SK-N-SH (cell line): ENCODE data around the gene PLPPR2. TPM values are rescaled to one million over a fixed set of nuclear protein-coding genes. Genes with fewer than 3 reads are reported as not detected.

Experiments used
- CTCF ChIA-PET: fragments of 300-600, 350-600 bp; formaldehyde crosslinking; extraction: SDS; loops from one replicate; lab custom pipeline; 2021; lab: Yijun Ruan, JAX
- POLR2A ChIA-PET: fragments of 350-600 bp; sonication (Branson Sonifier 250); formaldehyde crosslinking; extraction: SDS; loops from one replicate; lab custom pipeline; 2020; ENCODE audit warnings: antibody characterized with exemption, inconsistent platforms; lab: Yijun Ruan, JAX
- DNase-seq: peaks from one replicate; pipeline ENCODE4 v3.0.0; 2012
- H2AFZ ChIP-seq: fragments of 200-600 bp; sonication (generic); 2 replicates; pipeline ENCODE4 v1.8.1; 2016; ENCODE audit warnings: antibody characterized with exemption, mild to moderate bottlenecking, low read depth
- H3F3A ChIP-seq: fragments of 200-600 bp; sonication (generic); replicated peaks from 2 replicates; pipeline ENCODE3; 2016; ENCODE audit warnings: antibody characterized with exemption, mild to moderate bottlenecking; ENCODE audit not compliant: insufficient read depth
- H3K27ac ChIP-seq, 2 experiments: fragments of 200-500 bp in 1 of 2; fragments of 200-600 bp in 1 of 2; sonication (Bioruptor generic) in 1 of 2; sonication (generic), shearing (Covaris generic) in 1 of 2; 2 replicates each; pipeline versions ENCODE4 v1.5.1 to v1.6.1; 2014 to 2016; ENCODE audit warnings: low read depth in 2 of 2, inconsistent platforms in 1 of 2, low read length in 1 of 2, mild to moderate bottlenecking in 1 of 2, mixed read lengths in 1 of 2
- H3K27me3 ChIP-seq: fragments of 200-600 bp; sonication (generic), shearing (Covaris generic); 2 replicates; pipeline ENCODE4 v1.6.1; 2016; ENCODE audit warnings: mixed run types; ENCODE audit not compliant: insufficient read depth
- H3K36me3 ChIP-seq, 2 experiments: fragments of 200-500 bp in 1 of 2; fragments of 200-600 bp in 1 of 2; sonication (Bioruptor generic) in 1 of 2; sonication (generic) in 1 of 2; replicated peaks in 1 of 2; 2 replicates each; pipeline versions ENCODE3 to v1.5.1; 2014 to 2016; ENCODE audit warnings: low read length in 1 of 2, mild to moderate bottlenecking in 1 of 2; ENCODE audit not compliant: insufficient read depth in 2 of 2, control insufficient read depth in 1 of 2
- H3K4me1 ChIP-seq, 2 experiments: fragments of 200-500 bp in 1 of 2; fragments of 200-600 bp in 1 of 2; sonication (Bioruptor generic) in 1 of 2; sonication (generic), shearing (Covaris generic) in 1 of 2; 2 replicates each; pipeline versions ENCODE4 v1.5.1 to v1.6.1; 2014 to 2016; ENCODE audit warnings: low read depth in 1 of 2, low read length in 1 of 2, mixed run types in 1 of 2; ENCODE audit not compliant: insufficient read depth in 2 of 2, control insufficient read depth in 1 of 2
- H3K4me2 ChIP-seq: fragments of 200-600 bp; sonication (generic), shearing (Covaris generic); 2 replicates; pipeline ENCODE4 v1.6.1; 2017; ENCODE audit warnings: mixed run types
- H3K4me3 ChIP-seq, 2 experiments: fragments of 200-500 bp in 1 of 2; fragments of 200-600 bp in 1 of 2; sonication (Bioruptor generic) in 1 of 2; sonication (generic), shearing (Covaris generic) in 1 of 2; 2 replicates each; pipeline versions ENCODE4 v1.5.1 to v1.8.1; 2014 to 2016; ENCODE audit warnings: low read depth in 2 of 2, inconsistent platforms in 1 of 2, low read length in 1 of 2, mild to moderate bottlenecking in 1 of 2, mixed read lengths in 1 of 2, moderate library complexity in 1 of 2
- H3K79me2 ChIP-seq: fragments of 200-600 bp; sonication (generic); 2 replicates; pipeline ENCODE4 v1.8.1; 2017; ENCODE audit warnings: mild to moderate bottlenecking; ENCODE audit not compliant: insufficient read depth
- H3K9ac ChIP-seq: fragments of 200-600 bp; sonication (generic); 2 replicates; pipeline ENCODE4 v1.6.1; 2017; ENCODE audit warnings: mixed run types
- H3K9me2 ChIP-seq: fragments of 200-600 bp; sonication (generic); 2 replicates; pipeline ENCODE4 v1.6.1; 2017; ENCODE audit warnings: mixed run types
- H3K9me3 ChIP-seq: fragments of 200-600 bp; sonication (generic); 2 replicates; pipeline ENCODE4 v1.6.1; 2017; ENCODE audit warnings: mixed run types, mild to moderate bottlenecking, moderate library complexity
- H4K20me1 ChIP-seq: fragments of 200-600 bp; sonication (generic); 2 replicates; pipeline ENCODE4 v1.6.1; 2017; ENCODE audit warnings: mild to moderate bottlenecking, mixed run types; ENCODE audit not compliant: insufficient read depth
- CHD2 ChIP-seq: fragments of 150-350 bp; IDR thresholded peaks from 2 replicates; pipeline ENCODE4 v1.6.1; 2018; ENCODE audit warnings: low read length; ENCODE audit not compliant: partially characterized antibody
- ELF1 ChIP-seq: IDR thresholded peaks from 2 replicates; pipeline ENCODE4 v1.4.0; 2012
- EP300 ChIP-seq, 2 experiments: IDR thresholded peaks; 2 replicates each; pipeline versions ENCODE4 v1.4.0 to v1.6.1; 2012; ENCODE audit warnings: borderline replicate concordance in 1 of 2, low read depth in 1 of 2, low read length in 1 of 2
- FOSL2 ChIP-seq: IDR thresholded peaks from 2 replicates; pipeline ENCODE4 v1.4.0; 2012; ENCODE audit warnings: low read depth, mild to moderate bottlenecking, moderate library complexity, borderline replicate concordance
- FOXJ3 ChIP-seq: sonication (generic); formaldehyde crosslinking; IDR thresholded peaks from 2 replicates; pipeline ENCODE4 v1.5.1; 2020; ENCODE audit warnings: mild to moderate bottlenecking, missing genetic modification reagents
- GABPA ChIP-seq: IDR thresholded peaks from 2 replicates; pipeline ENCODE4 v1.4.0; 2012; ENCODE audit warnings: low read depth, mild to moderate bottlenecking
- GATA2 ChIP-seq: sonication (generic); formaldehyde crosslinking; IDR thresholded peaks from 2 replicates; pipeline ENCODE4 v1.5.0; 2020; ENCODE audit warnings: mild to moderate bottlenecking, missing genetic modification reagents
- JUND ChIP-seq: IDR thresholded peaks from 2 replicates; pipeline ENCODE4 v1.4.0; 2012
- MEF2A ChIP-seq: IDR thresholded peaks from 2 replicates; pipeline ENCODE4 v1.4.0; 2012; ENCODE audit warnings: low read depth, borderline replicate concordance
- MXI1 ChIP-seq: IDR thresholded peaks from 2 replicates; pipeline ENCODE4 v1.6.1; 2012; ENCODE audit warnings: mild to moderate bottlenecking, low read depth, low read length, improper control_type of control experiment
- NFIC ChIP-seq: IDR thresholded peaks from 2 replicates; pipeline ENCODE4 v1.4.0; 2012; ENCODE audit warnings: borderline replicate concordance
- RFX5 ChIP-seq: IDR thresholded peaks from 2 replicates; pipeline ENCODE4 v1.6.1; 2012; ENCODE audit warnings: mild to moderate bottlenecking, improper control_type of control experiment, low read length
- RXRA ChIP-seq: IDR thresholded peaks from 2 replicates; pipeline ENCODE4 v1.4.0; 2012; ENCODE audit warnings: low read depth, mild to moderate bottlenecking, borderline replicate concordance
- SIN3A ChIP-seq: IDR thresholded peaks from 2 replicates; pipeline ENCODE4 v1.6.1; 2012; ENCODE audit warnings: low read depth, mild to moderate bottlenecking, low read length, moderate library complexity, borderline replicate concordance
- SMC3 ChIP-seq: IDR thresholded peaks from 2 replicates; pipeline ENCODE4 v1.6.1; 2012; ENCODE audit warnings: low read depth, low read length, improper control_type of control experiment
- TCF12 ChIP-seq: IDR thresholded peaks from 2 replicates; pipeline ENCODE4 v1.4.0; 2012
- WGBS: methylation state at CpG from one replicate; pipeline ENCODE4 v1.1.6; 2017; ENCODE audit warnings: low lambda C conversion rate; 5-methylcytosine and 5-hydroxymethylcytosine counted together
- polyA plus RNA-seq, 3 experiments: library from polyadenylated mRNA; depleted of rRNA; stranded (reverse); fragments of >200 nt; gene quantifications; 2 replicates each; pipeline ENCODE4 v1.2.3, GENCODE V29; 2012
- TF ChIP-seq, protein P1 (sequence below): fragments of 150-350 bp; IDR thresholded peaks from 2 replicates; pipeline ENCODE4 v1.6.1; 2016; ENCODE audit warnings: mild to moderate bottlenecking, low read depth, low read length
- TF ChIP-seq, protein P2 (sequence below): fragments of 200-600 bp; sonication (generic); IDR thresholded peaks from 2 replicates; pipeline ENCODE4 v1.6.1; 2017; ENCODE audit warnings: antibody characterized with exemption, mild to moderate bottlenecking, moderate library complexity

The PLPPR2 gene
- polyA plus RNA-seq, 1 of the 3 experiments (the other 2 are of a cell fraction), result 26.2 TPM

DNA sequence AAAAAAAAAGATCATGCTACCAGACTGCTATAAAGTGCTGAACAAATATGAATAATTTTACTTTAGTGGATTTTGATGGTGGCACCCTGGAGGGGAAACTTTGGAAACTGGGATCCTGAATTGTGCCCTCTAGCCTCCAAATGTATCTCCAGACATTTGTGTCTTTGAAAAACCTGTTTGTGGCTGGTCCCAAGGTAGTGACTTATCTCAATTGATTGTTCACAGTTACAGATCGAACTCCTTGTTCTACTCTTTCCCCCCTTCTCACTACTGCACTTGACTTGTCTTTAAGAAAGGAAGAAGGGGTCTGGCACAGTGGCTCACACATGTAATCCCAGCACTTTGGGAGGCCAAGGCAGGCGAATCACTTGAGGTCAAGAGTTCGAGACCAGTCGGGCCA, 53.4 kb downstream of the PLPPR2 start:
- Histone ChIP-seq H3K4me2 (no peak overlapping the region), H3K79me2 (no peaks in the 10 kb centered on the region), H3F3A (peaks cover 3% of the 10 kb centered on the region), H3K27me3 (no peaks in the 10 kb centered on the region), H3K4me1 (no peaks in the 10 kb centered on the region), H3K9ac (no peak overlapping the region), H2AFZ (no peak overlapping the region), H3K9me3 (no peaks in the 10 kb centered on the region), H3K9me2 (no peaks in the 10 kb centered on the region), H4K20me1 (no peaks in the 10 kb centered on the region), H3K4me3 (no peak overlapping the region), H3K27ac (no peak overlapping the region), H3K36me3 (no peaks in the 10 kb centered on the region)
- ChIA-PET CTCF (interaction anchor here (0.7 kb wide), 1 partner anchor 467 kb away, joined by 3 read pairs; no protein-coding TSS in a partner anchor), POLR2A (no interaction called here)
- no peak for TF ChIP-seq NFIC
- WGBS, result 93% methylated on average over 3 of the region's 4 CpGs
- DNase-seq, result no peak

DNA sequence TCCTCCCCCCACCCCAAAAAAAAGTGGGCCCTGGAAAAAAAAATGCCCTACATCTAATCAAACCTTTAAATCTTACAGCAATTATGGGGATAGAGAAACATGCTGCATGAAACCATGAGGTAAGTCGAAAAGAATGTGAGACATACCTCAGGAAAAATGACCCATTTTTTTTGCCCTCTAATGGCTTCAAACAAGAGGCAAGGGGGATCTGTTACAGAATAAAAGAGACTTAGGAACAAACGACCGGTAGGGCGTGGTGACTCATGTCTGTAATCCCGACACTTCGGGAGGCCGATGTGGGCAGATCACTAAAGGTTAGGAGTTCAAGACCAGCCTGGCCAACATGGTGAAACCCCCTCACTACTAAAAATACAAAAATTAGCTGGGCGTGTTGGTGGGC, 55.5 kb downstream of the PLPPR2 start:
- no peaks in the 10 kb centered on the region for H3K79me2 ChIP-seq
- no peaks in the 10 kb centered on the region for H3K4me1 ChIP-seq
- 55% methylated on average over 8 of the region's 8 CpGs for WGBS
- no peaks in the 10 kb centered on the region for H4K20me1 ChIP-seq
- no peak overlapping the region for H3K4me3 ChIP-seq
- no peaks in the 10 kb centered on the region for H3K27me3 ChIP-seq
- H3K9me2 ChIP-seq, result no peaks in the 10 kb centered on the region
- H3K9me3 ChIP-seq, result no peaks in the 10 kb centered on the region
- H2AFZ ChIP-seq, result no peak overlapping the region
- TF ChIP-seq SMC3 (no peak), CHD2 (no peak), TCF12 (no peak), FOSL2 (0 out of 2 replicates have a peak, but pooled peaks have one; percentile 27)
- TF ChIP-seq, protein P1, sequence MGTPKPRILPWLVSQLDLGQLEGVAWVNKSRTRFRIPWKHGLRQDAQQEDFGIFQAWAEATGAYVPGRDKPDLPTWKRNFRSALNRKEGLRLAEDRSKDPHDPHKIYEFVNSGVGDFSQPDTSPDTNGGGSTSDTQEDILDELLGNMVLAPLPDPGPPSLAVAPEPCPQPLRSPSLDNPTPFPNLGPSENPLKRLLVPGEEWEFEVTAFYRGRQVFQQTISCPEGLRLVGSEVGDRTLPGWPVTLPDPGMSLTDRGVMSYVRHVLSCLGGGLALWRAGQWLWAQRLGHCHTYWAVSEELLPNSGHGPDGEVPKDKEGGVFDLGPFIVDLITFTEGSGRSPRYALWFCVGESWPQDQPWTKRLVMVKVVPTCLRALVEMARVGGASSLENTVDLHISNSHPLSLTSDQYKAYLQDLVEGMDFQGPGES, result no peak
- no peak overlapping the region for H3K4me2 ChIP-seq
- no peak for DNase-seq
- CTCF ChIA-PET, result interaction anchor here (1.1 kb wide), 1 partner anchor 72 kb away, joined by 3 read pairs; no protein-coding TSS in a partner anchor
- no peak overlapping the region for H3K9ac ChIP-seq
- peaks cover 3% of the 10 kb centered on the region for H3F3A ChIP-seq
- no peak overlapping the region for H3K27ac ChIP-seq
- H3K36me3 ChIP-seq, result no peaks in the 10 kb centered on the region
- POLR2A ChIA-PET, result no interaction called here

DNA sequence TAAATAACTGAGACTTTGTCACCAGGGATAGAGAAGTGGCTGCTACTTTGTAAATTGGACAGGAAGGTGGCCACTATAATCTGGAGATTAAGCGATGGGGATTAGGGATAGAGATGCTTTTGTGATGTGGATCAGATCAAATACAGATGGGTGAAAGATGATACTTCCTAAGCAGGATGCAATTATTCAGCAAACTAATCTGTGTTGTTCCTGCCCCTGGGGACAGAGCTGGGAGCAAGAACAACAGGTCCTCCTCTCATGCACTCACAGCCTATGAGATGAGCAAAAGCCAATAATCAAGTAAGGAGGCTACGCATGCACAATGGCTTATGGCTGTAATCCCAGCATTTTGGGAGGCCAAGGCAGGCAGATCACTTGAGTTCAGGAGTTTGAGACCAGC, 59.3 kb downstream of the PLPPR2 start:
- H3K27me3 ChIP-seq, result no peaks in the 10 kb centered on the region

More for the DNA sequence above, 59.3 kb downstream of the PLPPR2 start:
- Histone ChIP-seq H3K27ac (no peak overlapping the region), H3K9ac (no peak overlapping the region), H3F3A (peaks cover 3% of the 10 kb centered on the region), H3K36me3 (no peaks in the 10 kb centered on the region), H3K79me2 (no peaks in the 10 kb centered on the region), H4K20me1 (no peaks in the 10 kb centered on the region), H2AFZ (no peak overlapping the region), H3K4me2 (no peak overlapping the region), H3K4me1 (no peaks in the 10 kb centered on the region; a peak in 1 of 4 replicates), H3K4me3 (no peak overlapping the region), H3K9me3 (no peaks in the 10 kb centered on the region), H3K9me2 (no peaks in the 10 kb centered on the region)
- no peak for DNase-seq
- ChIA-PET CTCF (interaction anchor here (1.5 to 9.9 kb wide), 2 partner anchors 20 to 32 kb away, joined by 5 to 85 read pairs; partner anchors contain the start of genes EPOR and ODAD3), POLR2A (no interaction called here)
- no peak for TF ChIP-seq FOXJ3 (CRISPR knock-in tag)
- no peak for TF ChIP-seq ELF1
- no peak for TF ChIP-seq TCF12
- TF ChIP-seq GABPA, result no peak
- no peak for TF ChIP-seq FOSL2
- TF ChIP-seq MEF2A, result no peak
- no peak for TF ChIP-seq RFX5
- no peak for TF ChIP-seq SIN3A
- TF ChIP-seq MXI1, result no peak
- TF ChIP-seq GATA2 (CRISPR knock-in tag), result no peak
- TF ChIP-seq, protein P2, sequence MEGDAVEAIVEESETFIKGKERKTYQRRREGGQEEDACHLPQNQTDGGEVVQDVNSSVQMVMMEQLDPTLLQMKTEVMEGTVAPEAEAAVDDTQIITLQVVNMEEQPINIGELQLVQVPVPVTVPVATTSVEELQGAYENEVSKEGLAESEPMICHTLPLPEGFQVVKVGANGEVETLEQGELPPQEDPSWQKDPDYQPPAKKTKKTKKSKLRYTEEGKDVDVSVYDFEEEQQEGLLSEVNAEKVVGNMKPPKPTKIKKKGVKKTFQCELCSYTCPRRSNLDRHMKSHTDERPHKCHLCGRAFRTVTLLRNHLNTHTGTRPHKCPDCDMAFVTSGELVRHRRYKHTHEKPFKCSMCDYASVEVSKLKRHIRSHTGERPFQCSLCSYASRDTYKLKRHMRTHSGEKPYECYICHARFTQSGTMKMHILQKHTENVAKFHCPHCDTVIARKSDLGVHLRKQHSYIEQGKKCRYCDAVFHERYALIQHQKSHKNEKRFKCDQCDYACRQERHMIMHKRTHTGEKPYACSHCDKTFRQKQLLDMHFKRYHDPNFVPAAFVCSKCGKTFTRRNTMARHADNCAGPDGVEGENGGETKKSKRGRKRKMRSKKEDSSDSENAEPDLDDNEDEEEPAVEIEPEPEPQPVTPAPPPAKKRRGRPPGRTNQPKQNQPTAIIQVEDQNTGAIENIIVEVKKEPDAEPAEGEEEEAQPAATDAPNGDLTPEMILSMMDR, result no peak
- TF ChIP-seq JUND, result no peak
- TF ChIP-seq RXRA, result no peak
- no peak for TF ChIP-seq EP300 (IDR thresholded peaks at IDR 0.05; ENCODE audit: borderline replicate concordance in 1 of 2, low read depth in 1 of 2, low read length in 1 of 2)
- 79% methylated on average over 2 of the region's 2 CpGs for WGBS
